Heart left ventricle (tissue), 13 donors: Measurements from ENCODE around the gene CRHR1.

Source experiments
- CTCF ChIP-seq, 12 donors: fragments of 200-600 bp; sonication (generic) in 4 of 12; IDR thresholded peaks; one replicate each; pipeline versions ENCODE4 v1.5.0 to v1.8.0; 2018 to 2022; ENCODE audit warnings: antibody characterized with exemption in 12 of 12, mild to moderate bottlenecking in 5 of 12
- POLR2A ChIP-seq, 2 donors: fragments of 450-650 bp; IDR thresholded peaks; one replicate each; pipeline ENCODE4 v1.6.1; 2017; ENCODE audit warnings: antibody characterized with exemption in 2 of 2, mild to moderate bottlenecking in 2 of 2, moderate library complexity in 2 of 2
- donor health status: ischemic (EF 13 %, LVEDD 7.1; RV severe dilation, severe dysfunction).
- donor health status: DM: no; HTN: yes; CAD: no.
- donor health status: DM: no; HTN: no; CAD: no.
- donor health status: ischemic (EF 25% LVEDD 6.9; RV normal size, moderate dysfunction).
- donor health status: ischemic (EF 25% LVEDD 5.7; RV mildly dilated, moderate dysfunction).
- donor health status: ischemic (EF 35%, LVEDD 5.7; RV mildly dilated, moderate dysfunction).
- donor health status: nonischemic (EF 11% LVEDD 7.7; RV severe dilation, severe dysfunction).
- donor health status: DM: yes; HTN: yes; CAD: no.
- donor health status: PGD.
- donor health status: ischemic (EF 29% LVEDD 5.4; RV normal size, mild dysfunction).
- donor health status: nonischemic (EF 23%, LVEDD 6.1; RV moderate dilation, normal function).

- TF ChIP-seq CTCF (IDR thresholded peaks at IDR 0.05): no peak
- no peak for TF ChIP-seq POLR2A (IDR thresholded peaks at IDR 0.05)
Observed at GRCh38 chr17:45839442-45839841, 55.3 kb downstream of the CRHR1 start.
